Measurements from ENCODE around the gene STYXL1.

GRCh38 chr7:75982306-75983064 is 65.3 kb downstream of the STYXL1 start:
- TF ChIP-seq POLR2A (IDR thresholded peaks at IDR 0.05; ENCODE audit: low read depth, low read length) = no peak
- no peak for TF ChIP-seq TAF1 (IDR thresholded peaks at IDR 0.05; ENCODE audit: borderline replicate concordance, low read depth, low read length)

Data from GM12892 (cell line).